Mucosa of descending colon (tissue), 3 donors: ENCODE data around the gene GALNTL6. TPM values are rescaled to one million over a fixed set of nuclear protein-coding genes. Genes with fewer than 3 reads are reported as not detected.

ENCODE experiments used
- ATAC-seq: fragments of 200-7000 bp; cut with Tn5 transposase; one replicate; pipeline ENCODE4 v1.9.1; 2020; ENCODE audit warnings: mild to moderate bottlenecking, moderate library complexity
- DNase-seq, 3 donors: peaks; one replicate each; pipeline ENCODE4 v3.0.0-alpha.2; 2020
- H3K36me3 ChIP-seq: fragments of 200-600 bp; one replicate; pipeline ENCODE4 v1.8.0; 2021; ENCODE audit warnings: low read depth, mild to moderate bottlenecking
- H3K4me1 ChIP-seq: fragments of 200-600 bp; one replicate; pipeline ENCODE4 v1.8.0; 2021; ENCODE audit warnings: low read depth, mild to moderate bottlenecking
- H3K4me3 ChIP-seq: fragments of 200-600 bp; one replicate; pipeline ENCODE4 v1.8.0; 2021; ENCODE audit warnings: mild to moderate bottlenecking
- H3K9me3 ChIP-seq: fragments of 200-600 bp; one replicate; pipeline ENCODE4 v1.8.0; 2021; ENCODE audit warnings: mild to moderate bottlenecking
- CTCF ChIP-seq: fragments of 200-600 bp; IDR thresholded peaks from one replicate; pipeline ENCODE4 v1.8.0; 2022; ENCODE audit warnings: antibody characterized with exemption, mild to moderate bottlenecking
- intact Hi-C, 2 donors: fragments of 100-400 bp; cut with DNase I in 1 of 2; cut with micrococcal nuclease in 1 of 2; formaldehyde crosslinking; loops; one replicate each; pipeline versions ENCODE4 v1.11.0 to v1.11.1; 2022; cut with DNase I, micrococcal nuclease
- total RNA-seq, 3 donors: library from RNA; stranded (reverse); fragmentation: NEBNext Ultra II Directional in 2 of 3; extraction: Animal tissue kit (Norgen Biotek cat#: 25700) in 2 of 3; gene quantifications; one replicate each; pipeline versions ENCODE4 v1.2.1 to v1.2.4, GENCODE V29; 2021 to 2023
- donor health status: DM: no; HTN: no; CAD: no; lungs with moderate emphysema.
- donor health status: DM: no; HTN: no; CAD: no.
- donor health status: DM: no; HTN: yes; CAD: no.

Gene GALNTL6
- total RNA-seq, 3 donors from 2014 or later, result 0.12 to 0.27 (median 0.19) TPM

DNA sequence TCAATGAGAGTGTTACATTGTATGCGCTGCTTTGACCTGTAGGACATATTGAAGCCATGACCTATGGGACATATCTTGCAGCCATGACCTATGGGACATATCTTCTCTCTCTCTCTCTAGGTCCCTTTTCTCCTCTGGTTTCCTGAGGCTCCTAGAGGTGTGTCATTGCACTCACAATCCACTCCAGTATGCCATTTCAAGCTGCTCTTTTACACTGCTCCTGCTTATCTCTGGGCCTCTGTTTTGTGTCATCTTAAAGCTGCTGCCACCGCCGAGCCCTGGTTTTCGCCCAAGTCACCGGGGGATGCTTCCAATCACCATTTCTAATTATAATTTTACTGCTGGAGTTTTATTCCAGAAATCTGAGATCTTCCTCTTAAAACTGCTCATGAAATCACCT lies 336.1 kb downstream of the GALNTL6 start:
- Histone ChIP-seq H3K4me1 (no peaks in the 10 kb centered on the region), H3K9me3 (no peaks in the 10 kb centered on the region), H3K4me3 (no peak overlapping the region), H3K36me3 (no peaks in the 10 kb centered on the region)
- ATAC-seq, result no peak
- intact Hi-C loops, result no loop called here
- DNase-seq, result no peak
- TF ChIP-seq CTCF, result no peak

- intact Hi-C loops, result no loop called here
- no peaks in the 10 kb centered on the region for H3K4me1 ChIP-seq
- H3K36me3 ChIP-seq, result no peaks in the 10 kb centered on the region
- no peaks in the 10 kb centered on the region for H3K9me3 ChIP-seq
- no peak for DNase-seq
- no peak for ATAC-seq
- no peak overlapping the region for H3K4me3 ChIP-seq
- TF ChIP-seq CTCF, result no peak
Observed at GRCh38 chr4:172152284-172152683, 339.1 kb downstream of the GALNTL6 start.

DNA sequence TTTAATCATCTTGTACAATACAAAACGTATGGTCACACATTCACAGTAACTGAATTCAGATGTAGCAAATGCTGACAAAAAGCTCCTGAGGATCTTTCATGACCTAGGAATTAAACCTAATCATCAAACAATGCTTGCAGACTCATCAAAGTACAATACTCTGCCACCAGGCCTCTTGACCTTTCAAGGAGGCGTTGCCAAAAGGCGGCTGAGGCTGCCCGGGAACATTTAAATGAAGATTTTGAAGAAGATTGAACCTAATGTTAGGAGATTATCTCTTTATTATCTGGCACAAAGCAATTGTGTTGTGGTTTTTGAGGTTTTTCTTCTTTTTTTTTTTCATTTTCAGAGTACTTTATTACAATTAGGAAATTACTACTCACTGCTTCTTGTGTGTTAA lies 340.5 kb downstream of the GALNTL6 start:
- intact Hi-C loops, result no loop called here
- TF ChIP-seq CTCF, result no peak
- Histone ChIP-seq H3K4me3 (no peak overlapping the region), H3K4me1 (no peaks in the 10 kb centered on the region), H3K36me3 (no peaks in the 10 kb centered on the region), H3K9me3 (no peaks in the 10 kb centered on the region)
- no peak for DNase-seq
- no peak for ATAC-seq

GRCh38 chr4:172155838-172156345 lies 342.7 kb downstream of the GALNTL6 start:
- DNase-seq (no peak), ATAC-seq (no peak)
- H3K4me3 ChIP-seq, result no peak overlapping the region
- no peaks in the 10 kb centered on the region for H3K36me3 ChIP-seq
- no peak for TF ChIP-seq CTCF
- H3K9me3 ChIP-seq, result no peaks in the 10 kb centered on the region
- intact Hi-C loops, result no loop called here
- H3K4me1 ChIP-seq, result no peaks in the 10 kb centered on the region

GRCh38 chr4:172157946-172158345 lies 344.7 kb downstream of the GALNTL6 start:
- Histone ChIP-seq H3K36me3 (no peaks in the 10 kb centered on the region), H3K4me1 (no peaks in the 10 kb centered on the region), H3K9me3 (no peaks in the 10 kb centered on the region), H3K4me3 (no peak overlapping the region)
- intact Hi-C loops, result no loop called here
- TF ChIP-seq CTCF, result no peak
- ATAC-seq (no peak), DNase-seq (no peak)

DNA sequence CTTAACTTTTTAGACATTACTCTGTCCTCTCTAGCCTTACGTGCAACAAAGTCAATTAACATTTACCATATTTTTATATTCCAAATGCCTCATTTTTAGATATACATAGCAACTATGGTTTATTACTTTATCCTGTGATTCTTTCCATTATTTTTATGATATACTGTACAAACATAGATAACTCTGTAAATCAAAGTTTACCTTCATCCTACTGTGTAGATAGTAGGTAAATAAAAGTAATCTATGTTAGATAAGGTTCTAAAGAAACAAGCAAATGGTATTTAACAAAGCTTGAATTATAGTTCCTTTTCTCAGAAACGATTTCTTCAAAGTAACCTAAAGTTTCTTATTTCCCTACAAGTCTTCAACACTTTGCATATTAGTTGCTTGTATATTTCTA lies 350.0 kb downstream of the GALNTL6 start:
- no peak overlapping the region for H3K4me3 ChIP-seq
- intact Hi-C loops, result no loop called here
- no peaks in the 10 kb centered on the region for H3K36me3 ChIP-seq
- no peak for DNase-seq
- no peaks in the 10 kb centered on the region for H3K4me1 ChIP-seq
- H3K9me3 ChIP-seq, result no peaks in the 10 kb centered on the region
- no peak for ATAC-seq
- TF ChIP-seq CTCF, result no peak
